CD4-positive, alpha-beta T cell (primary cell): ENCODE results near the gene LPGAT1. TPM values are rescaled to one million over a fixed set of nuclear protein-coding genes. Genes with fewer than 3 reads are reported as not detected.

ENCODE experiments used
- ATAC-seq: fragments of 200-7000 bp; cut with Tn5 transposase; one replicate; pipeline ENCODE4 v1.10.0; 2022; ENCODE audit warnings: mild to moderate bottlenecking; ENCODE audit not compliant: poor library complexity
- CTCF ChIA-PET: fragments of 350-600 bp; sonication (Branson Sonifier 250); formaldehyde crosslinking; loops from one replicate; lab custom pipeline; 2021; ENCODE audit warnings: antibody characterized with exemption, inconsistent platforms; lab: Charles Lee
- POLR2A ChIA-PET: fragments of 350-600 bp; sonication (Branson Sonifier 250); formaldehyde crosslinking; loops from one replicate; lab custom pipeline; 2021; ENCODE audit warnings: antibody characterized with exemption, inconsistent platforms; lab: Charles Lee
- DNase-seq, 14 experiments: peaks; one replicate each; pipeline ENCODE4 v3.0.0-alpha.2; 2013 to 2020; ENCODE audit warnings: mixed read lengths in 2 of 14
- H3K27ac ChIP-seq, 2 donors: one replicate each; pipeline versions ENCODE4 v1.5.1 to v1.7.0; 2013; ENCODE audit warnings: low read length in 2 of 2, low read depth in 1 of 2, mild to moderate bottlenecking in 1 of 2
- H3K27me3 ChIP-seq, 2 experiments: 1 replicate in 1 of 2; 2 replicates in 1 of 2; pipeline versions ENCODE4 v1.6.1 to v1.7.0; 2013; ENCODE audit warnings: low read length in 2 of 2, control low read depth in 1 of 2, mild to moderate bottlenecking in 1 of 2, moderate library complexity in 1 of 2; ENCODE audit not compliant: insufficient read depth in 2 of 2, control insufficient read depth in 1 of 2
- H3K36me3 ChIP-seq: one replicate; pipeline ENCODE4 v1.6.1; 2013; ENCODE audit warnings: low read length, control low read depth; ENCODE audit not compliant: insufficient read depth
- H3K4me1 ChIP-seq: one replicate; pipeline ENCODE4 v1.6.1; 2013; ENCODE audit warnings: low read length, control low read depth; ENCODE audit not compliant: insufficient read depth
- H3K4me3 ChIP-seq: one replicate; pipeline ENCODE4 v1.5.1; 2013; ENCODE audit warnings: mild to moderate bottlenecking, low read length, moderate library complexity
- H3K9me3 ChIP-seq, 2 experiments: 1 replicate in 1 of 2; 2 replicates in 1 of 2; pipeline versions ENCODE4 v1.6.1 to v1.7.0; 2013; ENCODE audit warnings: low read length in 2 of 2, mild to moderate bottlenecking in 2 of 2, control low read depth in 1 of 2, moderate library complexity in 1 of 2; ENCODE audit not compliant: control insufficient read depth in 1 of 2, insufficient read depth in 1 of 2
- H3K27ac Mint-ChIP-seq: one replicate; pipeline ENCODE4 v1.8.0; 2020; ENCODE audit warnings: mixed read lengths
- H3K27me3 Mint-ChIP-seq: one replicate; pipeline ENCODE4 v1.8.0; 2021; ENCODE audit warnings: mixed read lengths
- H3K36me3 Mint-ChIP-seq: one replicate; pipeline ENCODE4 v1.8.0; 2021; ENCODE audit warnings: low read depth, mixed read lengths
- H3K4me1 Mint-ChIP-seq: one replicate; pipeline ENCODE4 v1.8.0; 2021; ENCODE audit warnings: low read depth, mixed read lengths
- H3K4me3 Mint-ChIP-seq: one replicate; pipeline ENCODE4 v1.8.0; 2020; ENCODE audit warnings: mild to moderate bottlenecking, mixed read lengths
- H3K9me3 Mint-ChIP-seq: one replicate; pipeline ENCODE4 v1.8.0; 2020; ENCODE audit warnings: mixed read lengths
- CTCF ChIP-seq: fragments of 200-600 bp; IDR thresholded peaks from one replicate; pipeline ENCODE4 v1.8.0; 2022; ENCODE audit warnings: antibody characterized with exemption, mild to moderate bottlenecking
- intact Hi-C, 2 experiments: fragments of 100-400 bp; cut with DNase I in 1 of 2; cut with micrococcal nuclease in 1 of 2; formaldehyde crosslinking; loops; one replicate each; pipeline versions ENCODE4 v1.15.1 to v1.9.0; 2023 to 2025; cut with DNase I, micrococcal nuclease
- total RNA-seq, 174 experiments: library from RNA in 2 of 174; stranded (reverse) in 2 of 174; gene quantifications; one replicate each; pipeline ENCODE4 v1.2.3 and lab custom pipeline; 2021 to 2026

Gene LPGAT1
- total RNA-seq, 2 experiments from 2014 or later, result 14.0 to 14.4 TPM

- Histone ChIP-seq H3K4me3 (no peak overlapping the region), H3K27ac (no peak overlapping the region), H3K4me1 (peaks cover 42% of the 10 kb centered on the region), H3K9me3 (no peaks in the 10 kb centered on the region), H3K36me3 (no peaks in the 10 kb centered on the region), H3K27me3 (no peaks in the 10 kb centered on the region)
- Mint-ChIP-seq H3K27ac (peak overlapping the region; percentile 2), H3K4me1 (peaks cover 59% of the 10 kb centered on the region), H3K36me3 (peaks cover 4% of the 10 kb centered on the region), H3K27me3 (no peaks in the 10 kb centered on the region), H3K4me3 (peak overlapping the region; percentile 74), H3K9me3 (no peaks in the 10 kb centered on the region)
- ChIA-PET POLR2A (interaction anchor here (0.7 kb wide), 1 partner anchor 13 kb away, joined by 3 read pairs; no protein-coding TSS in a partner anchor), CTCF (no interaction called here)
- intact Hi-C loops, result loop anchor here in 1 of 2 experiments (2.0 to 5.0 kb wide), 2 partner anchors 152 to 255 kb away; partner anchors contain the start of gene SLC30A1
- ATAC-seq (no peak), DNase-seq (no peak)
- no peak for TF ChIP-seq CTCF
Observed at GRCh38 chr1:211832661-211833060, 2.1 kb upstream of the LPGAT1 start.

GRCh38 chr1:211831558-211832323, 1.2 kb upstream of the LPGAT1 start:
- peaks cover 68% of the 10 kb centered on the region for H3K4me1 Mint-ChIP-seq
- no peaks in the 10 kb centered on the region for H3K27me3 Mint-ChIP-seq
- ATAC-seq, result no peak
- Histone ChIP-seq H3K9me3 (no peaks in the 10 kb centered on the region), H3K4me1 (peaks cover 42% of the 10 kb centered on the region), H3K27me3 (no peaks in the 10 kb centered on the region), H3K4me3 (no peak overlapping the region), H3K36me3 (no peaks in the 10 kb centered on the region), H3K27ac (no peak overlapping the region)
- no peaks in the 10 kb centered on the region for H3K9me3 Mint-ChIP-seq
- ChIA-PET CTCF (interaction anchor here (0.7 to 1.0 kb wide), 3 partner anchors 11 to 133 kb away, joined by 3 read pairs; no protein-coding TSS in a partner anchor), POLR2A (no interaction called here)
- intact Hi-C loops, result loop anchor here (2.0 to 5.0 kb wide), 3 partner anchors 151 to 254 kb away; partner anchors contain the start of genes NEK2 (in 1 of the 2) and SLC30A1 (in 1 of the 2)
- H3K36me3 Mint-ChIP-seq, result peaks cover 4% of the 10 kb centered on the region
- DNase-seq, result no peak
- H3K27ac Mint-ChIP-seq, result peak overlapping the region; percentile 80
- no peak for TF ChIP-seq CTCF
- peak overlapping the region; percentile 94 for H3K4me3 Mint-ChIP-seq

- POLR2A ChIA-PET, result no interaction called here
- peak overlapping the region; percentile 84 for H3K27ac Mint-ChIP-seq
- intact Hi-C loops, result loop anchor here (1.0 to 5.0 kb wide), 3 partner anchors 132 to 253 kb away; partner anchors contain the start of genes NEK2 (in 1 of the 2) and SLC30A1 (in 1 of the 2)
Observed at GRCh38 chr1:211830055-211830327, 572 bp downstream of the LPGAT1 start.

More at GRCh38 chr1:211830055-211830327, 572 bp downstream of the LPGAT1 start:
- ATAC-seq (peak; percentile 21), DNase-seq (peak in 8 of 14 experiments; percentile 6 to 48 (median 22))
- no peak for TF ChIP-seq CTCF
- H3K4me3 ChIP-seq, result peak overlapping the region; percentile 82
- no peaks in the 10 kb centered on the region for H3K9me3 Mint-ChIP-seq
- H3K27ac ChIP-seq, result no peak overlapping the region
- H3K36me3 ChIP-seq, result no peaks in the 10 kb centered on the region
- H3K4me3 Mint-ChIP-seq, result peak overlapping the region; percentile 95
- peaks cover 68% of the 10 kb centered on the region for H3K4me1 Mint-ChIP-seq
- peaks cover 4% of the 10 kb centered on the region for H3K36me3 Mint-ChIP-seq
- CTCF ChIA-PET, result no interaction called here
- peaks cover 42% of the 10 kb centered on the region for H3K4me1 ChIP-seq
- H3K27me3 Mint-ChIP-seq, result no peaks in the 10 kb centered on the region
- no peaks in the 10 kb centered on the region for H3K9me3 ChIP-seq
- H3K27me3 ChIP-seq, result no peaks in the 10 kb centered on the region
